ENCODE measurements around the gene ODAD3. TPM values are rescaled to one million over a fixed set of nuclear protein-coding genes. Genes with fewer than 3 reads are reported as not detected.

Gene ODAD3
- total and polyA plus RNA-seq, 2 of the 13 experiments (the other 11 are each of a cell fraction or from before 2014, with no cell fraction given), result 0.04 to 0.08 TPM

DNA sequence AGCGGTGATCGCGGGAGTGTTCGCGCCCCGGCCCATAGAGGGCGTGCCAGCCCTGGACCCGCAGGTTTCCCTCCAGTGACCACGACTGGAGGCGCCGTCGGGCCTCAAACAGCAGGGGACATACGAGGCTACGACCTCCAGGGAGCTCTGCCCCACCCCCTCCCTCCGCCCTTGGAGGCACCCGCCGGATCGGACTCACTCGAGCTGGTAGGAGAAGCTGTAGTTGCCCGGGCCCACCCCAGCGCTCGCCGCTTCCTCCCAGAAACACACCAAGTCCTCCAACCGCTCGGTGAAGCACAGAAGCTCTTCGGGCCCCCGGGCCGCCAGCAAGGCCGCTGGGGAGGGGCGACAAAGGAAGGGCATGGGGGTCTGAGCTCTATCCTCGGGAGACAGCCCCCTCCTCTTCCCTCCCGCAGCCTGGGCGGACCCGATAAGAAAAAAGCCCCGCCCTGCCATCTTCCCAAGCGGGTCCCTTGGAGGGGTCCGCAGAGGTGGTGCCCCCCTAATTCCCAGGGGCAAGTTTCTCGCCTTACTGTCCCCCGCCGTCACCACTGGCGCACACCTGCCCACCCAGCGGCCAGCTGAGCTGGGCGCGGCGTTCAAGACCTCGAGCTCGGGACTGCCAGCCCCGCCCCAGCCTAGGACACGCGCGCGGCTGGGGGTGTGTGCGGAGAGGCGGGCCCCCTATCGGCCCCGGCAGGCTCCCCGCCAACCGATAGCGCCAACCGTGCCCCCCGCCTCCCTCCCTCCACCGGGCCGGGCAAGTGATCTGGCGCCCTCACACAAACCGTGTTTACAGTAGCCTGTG is 51.8 kb downstream of the ODAD3 start (continued):
- TF ChIP-seq ZNF224 (CRISPR knock-in tag; IDR thresholded peaks at IDR 0.05) (0 out of 2 replicates have a peak, but pooled peaks have one; percentile 42), IKZF1 (IDR thresholded peaks at IDR 0.05) (no peak), NR2F6 (IDR thresholded peaks at IDR 0.05) (no peak), NR2F6 (CRISPR knock-in tag; IDR thresholded peaks at IDR 0.05) (peak; percentile 46; the same call in 1 of the 2 replicates), SP140L (CRISPR knock-in tag; IDR thresholded peaks at IDR 0.05; ENCODE audit: borderline replicate concordance) (no peak), EED (CRISPR knock-in tag; IDR thresholded peaks at IDR 0.05) (no peak), ZNF782 (CRISPR knock-in tag; IDR thresholded peaks at IDR 0.05; ENCODE audit: borderline replicate concordance) (no peak), RFX1 (IDR thresholded peaks at IDR 0.05) (no peak), NFIC (IDR thresholded peaks at IDR 0.05; ENCODE audit: low read length) (no peak), GLI4 (CRISPR knock-in tag; IDR thresholded peaks at IDR 0.05; ENCODE audit: borderline replicate concordance) (no peak), ZMAT3 (CRISPR knock-in tag; conservative IDR thresholded peaks at IDR 0.05) (no peak), ZNF235 (CRISPR knock-in tag; IDR thresholded peaks at IDR 0.05; ENCODE audit: borderline replicate concordance) (no peak), POGZ (CRISPR knock-in tag; IDR thresholded peaks at IDR 0.05) (0 out of 2 replicates have a peak, but pooled peaks have one; percentile 20)
- TF ChIP-seq, protein P1, sequence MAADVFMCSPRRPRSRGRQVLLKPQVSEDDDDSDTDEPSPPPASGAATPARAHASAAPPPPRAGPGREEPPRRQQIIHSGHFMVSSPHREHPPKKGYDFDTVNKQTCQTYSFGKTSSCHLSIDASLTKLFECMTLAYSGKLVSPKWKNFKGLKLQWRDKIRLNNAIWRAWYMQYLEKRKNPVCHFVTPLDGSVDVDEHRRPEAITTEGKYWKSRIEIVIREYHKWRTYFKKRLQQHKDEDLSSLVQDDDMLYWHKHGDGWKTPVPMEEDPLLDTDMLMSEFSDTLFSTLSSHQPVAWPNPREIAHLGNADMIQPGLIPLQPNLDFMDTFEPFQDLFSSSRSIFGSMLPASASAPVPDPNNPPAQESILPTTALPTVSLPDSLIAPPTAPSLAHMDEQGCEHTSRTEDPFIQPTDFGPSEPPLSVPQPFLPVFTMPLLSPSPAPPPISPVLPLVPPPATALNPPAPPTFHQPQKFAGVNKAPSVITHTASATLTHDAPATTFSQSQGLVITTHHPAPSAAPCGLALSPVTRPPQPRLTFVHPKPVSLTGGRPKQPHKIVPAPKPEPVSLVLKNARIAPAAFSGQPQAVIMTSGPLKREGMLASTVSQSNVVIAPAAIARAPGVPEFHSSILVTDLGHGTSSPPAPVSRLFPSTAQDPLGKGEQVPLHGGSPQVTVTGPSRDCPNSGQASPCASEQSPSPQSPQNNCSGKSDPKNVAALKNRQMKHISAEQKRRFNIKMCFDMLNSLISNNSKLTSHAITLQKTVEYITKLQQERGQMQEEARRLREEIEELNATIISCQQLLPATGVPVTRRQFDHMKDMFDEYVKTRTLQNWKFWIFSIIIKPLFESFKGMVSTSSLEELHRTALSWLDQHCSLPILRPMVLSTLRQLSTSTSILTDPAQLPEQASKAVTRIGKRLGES (CRISPR knock-in tag; IDR thresholded peaks at IDR 0.05; ENCODE audit: borderline replicate concordance), result no peak
- TF ChIP-seq, protein P2, sequence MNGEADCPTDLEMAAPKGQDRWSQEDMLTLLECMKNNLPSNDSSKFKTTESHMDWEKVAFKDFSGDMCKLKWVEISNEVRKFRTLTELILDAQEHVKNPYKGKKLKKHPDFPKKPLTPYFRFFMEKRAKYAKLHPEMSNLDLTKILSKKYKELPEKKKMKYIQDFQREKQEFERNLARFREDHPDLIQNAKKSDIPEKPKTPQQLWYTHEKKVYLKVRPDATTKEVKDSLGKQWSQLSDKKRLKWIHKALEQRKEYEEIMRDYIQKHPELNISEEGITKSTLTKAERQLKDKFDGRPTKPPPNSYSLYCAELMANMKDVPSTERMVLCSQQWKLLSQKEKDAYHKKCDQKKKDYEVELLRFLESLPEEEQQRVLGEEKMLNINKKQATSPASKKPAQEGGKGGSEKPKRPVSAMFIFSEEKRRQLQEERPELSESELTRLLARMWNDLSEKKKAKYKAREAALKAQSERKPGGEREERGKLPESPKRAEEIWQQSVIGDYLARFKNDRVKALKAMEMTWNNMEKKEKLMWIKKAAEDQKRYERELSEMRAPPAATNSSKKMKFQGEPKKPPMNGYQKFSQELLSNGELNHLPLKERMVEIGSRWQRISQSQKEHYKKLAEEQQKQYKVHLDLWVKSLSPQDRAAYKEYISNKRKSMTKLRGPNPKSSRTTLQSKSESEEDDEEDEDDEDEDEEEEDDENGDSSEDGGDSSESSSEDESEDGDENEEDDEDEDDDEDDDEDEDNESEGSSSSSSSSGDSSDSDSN (CRISPR knock-in tag; IDR thresholded peaks at IDR 0.05), result peak; percentile 70
- TF ChIP-seq, protein P3, sequence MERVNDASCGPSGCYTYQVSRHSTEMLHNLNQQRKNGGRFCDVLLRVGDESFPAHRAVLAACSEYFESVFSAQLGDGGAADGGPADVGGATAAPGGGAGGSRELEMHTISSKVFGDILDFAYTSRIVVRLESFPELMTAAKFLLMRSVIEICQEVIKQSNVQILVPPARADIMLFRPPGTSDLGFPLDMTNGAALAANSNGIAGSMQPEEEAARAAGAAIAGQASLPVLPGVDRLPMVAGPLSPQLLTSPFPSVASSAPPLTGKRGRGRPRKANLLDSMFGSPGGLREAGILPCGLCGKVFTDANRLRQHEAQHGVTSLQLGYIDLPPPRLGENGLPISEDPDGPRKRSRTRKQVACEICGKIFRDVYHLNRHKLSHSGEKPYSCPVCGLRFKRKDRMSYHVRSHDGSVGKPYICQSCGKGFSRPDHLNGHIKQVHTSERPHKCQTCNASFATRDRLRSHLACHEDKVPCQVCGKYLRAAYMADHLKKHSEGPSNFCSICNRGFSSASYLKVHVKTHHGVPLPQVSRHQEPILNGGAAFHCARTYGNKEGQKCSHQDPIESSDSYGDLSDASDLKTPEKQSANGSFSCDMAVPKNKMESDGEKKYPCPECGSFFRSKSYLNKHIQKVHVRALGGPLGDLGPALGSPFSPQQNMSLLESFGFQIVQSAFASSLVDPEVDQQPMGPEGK (CRISPR knock-in tag; IDR thresholded peaks at IDR 0.05), result peak; percentile 72
- TF ChIP-seq, protein P4, sequence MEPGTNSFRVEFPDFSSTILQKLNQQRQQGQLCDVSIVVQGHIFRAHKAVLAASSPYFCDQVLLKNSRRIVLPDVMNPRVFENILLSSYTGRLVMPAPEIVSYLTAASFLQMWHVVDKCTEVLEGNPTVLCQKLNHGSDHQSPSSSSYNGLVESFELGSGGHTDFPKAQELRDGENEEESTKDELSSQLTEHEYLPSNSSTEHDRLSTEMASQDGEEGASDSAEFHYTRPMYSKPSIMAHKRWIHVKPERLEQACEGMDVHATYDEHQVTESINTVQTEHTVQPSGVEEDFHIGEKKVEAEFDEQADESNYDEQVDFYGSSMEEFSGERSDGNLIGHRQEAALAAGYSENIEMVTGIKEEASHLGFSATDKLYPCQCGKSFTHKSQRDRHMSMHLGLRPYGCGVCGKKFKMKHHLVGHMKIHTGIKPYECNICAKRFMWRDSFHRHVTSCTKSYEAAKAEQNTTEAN (CRISPR knock-in tag; conservative IDR thresholded peaks at IDR 0.05), result no peak
- TF ChIP-seq, protein P5, sequence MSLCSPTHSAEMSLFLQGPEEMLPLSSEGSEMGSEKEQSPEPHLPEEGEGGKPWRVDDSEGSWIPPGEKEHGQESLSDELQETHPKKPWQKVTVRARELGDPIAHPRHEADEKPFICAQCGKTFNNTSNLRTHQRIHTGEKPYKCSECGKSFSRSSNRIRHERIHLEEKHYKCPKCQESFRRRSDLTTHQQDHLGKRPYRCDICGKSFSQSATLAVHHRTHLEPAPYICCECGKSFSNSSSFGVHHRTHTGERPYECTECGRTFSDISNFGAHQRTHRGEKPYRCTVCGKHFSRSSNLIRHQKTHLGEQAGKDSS (CRISPR knock-in tag; IDR thresholded peaks at IDR 0.05; ENCODE audit: borderline replicate concordance, low read depth), result peak; percentile 48; the same call in 1 of the 2 replicates
- TF ChIP-seq, protein P6, sequence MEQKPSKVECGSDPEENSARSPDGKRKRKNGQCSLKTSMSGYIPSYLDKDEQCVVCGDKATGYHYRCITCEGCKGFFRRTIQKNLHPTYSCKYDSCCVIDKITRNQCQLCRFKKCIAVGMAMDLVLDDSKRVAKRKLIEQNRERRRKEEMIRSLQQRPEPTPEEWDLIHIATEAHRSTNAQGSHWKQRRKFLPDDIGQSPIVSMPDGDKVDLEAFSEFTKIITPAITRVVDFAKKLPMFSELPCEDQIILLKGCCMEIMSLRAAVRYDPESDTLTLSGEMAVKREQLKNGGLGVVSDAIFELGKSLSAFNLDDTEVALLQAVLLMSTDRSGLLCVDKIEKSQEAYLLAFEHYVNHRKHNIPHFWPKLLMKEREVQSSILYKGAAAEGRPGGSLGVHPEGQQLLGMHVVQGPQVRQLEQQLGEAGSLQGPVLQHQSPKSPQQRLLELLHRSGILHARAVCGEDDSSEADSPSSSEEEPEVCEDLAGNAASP (CRISPR knock-in tag; IDR thresholded peaks at IDR 0.05; ENCODE audit: borderline replicate concordance), result peak; percentile 64; the same call in 1 of the 2 replicates
